Ovary (tissue), 3 donors: ENCODE data around the gene VWA5B1.

Experiments used
- POLR2A ChIP-seq: fragments of 450-650 bp; IDR thresholded peaks from one replicate; pipeline ENCODE4 v1.6.1; 2017; ENCODE audit warnings: antibody characterized with exemption, mild to moderate bottlenecking, moderate library complexity
- TF ChIP-seq, protein P1 (sequence below), 3 donors: fragments of 450-650 bp in 2 of 3; fragments of 200-600 bp in 1 of 3; IDR thresholded peaks; one replicate each; pipeline versions ENCODE4 v1.5.1 to v1.8.0; 2016 to 2022; ENCODE audit warnings: antibody characterized with exemption in 3 of 3, mild to moderate bottlenecking in 1 of 3
- donor health status: DM: no; HTN: no; CAD: no.

DNA sequence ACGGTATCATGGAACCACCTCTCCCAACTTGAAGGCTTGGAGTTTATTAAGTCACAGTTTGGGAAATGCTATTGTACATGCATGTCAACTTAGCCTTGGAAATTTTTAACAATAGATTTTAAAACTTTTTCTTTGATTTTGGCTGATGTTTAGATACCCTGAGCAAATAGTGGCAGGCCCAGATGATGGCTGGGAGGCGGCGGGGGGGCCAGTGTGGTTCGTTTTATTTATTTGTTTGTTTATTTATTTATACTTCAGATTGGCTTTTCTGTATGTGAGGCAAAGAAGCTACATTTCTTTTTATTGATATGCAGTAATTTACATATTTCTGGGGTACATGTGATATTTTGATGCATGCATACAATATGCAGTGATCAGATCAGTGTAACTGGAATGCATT, 82.0 kb downstream of the VWA5B1 start:
- TF ChIP-seq, protein P1, sequence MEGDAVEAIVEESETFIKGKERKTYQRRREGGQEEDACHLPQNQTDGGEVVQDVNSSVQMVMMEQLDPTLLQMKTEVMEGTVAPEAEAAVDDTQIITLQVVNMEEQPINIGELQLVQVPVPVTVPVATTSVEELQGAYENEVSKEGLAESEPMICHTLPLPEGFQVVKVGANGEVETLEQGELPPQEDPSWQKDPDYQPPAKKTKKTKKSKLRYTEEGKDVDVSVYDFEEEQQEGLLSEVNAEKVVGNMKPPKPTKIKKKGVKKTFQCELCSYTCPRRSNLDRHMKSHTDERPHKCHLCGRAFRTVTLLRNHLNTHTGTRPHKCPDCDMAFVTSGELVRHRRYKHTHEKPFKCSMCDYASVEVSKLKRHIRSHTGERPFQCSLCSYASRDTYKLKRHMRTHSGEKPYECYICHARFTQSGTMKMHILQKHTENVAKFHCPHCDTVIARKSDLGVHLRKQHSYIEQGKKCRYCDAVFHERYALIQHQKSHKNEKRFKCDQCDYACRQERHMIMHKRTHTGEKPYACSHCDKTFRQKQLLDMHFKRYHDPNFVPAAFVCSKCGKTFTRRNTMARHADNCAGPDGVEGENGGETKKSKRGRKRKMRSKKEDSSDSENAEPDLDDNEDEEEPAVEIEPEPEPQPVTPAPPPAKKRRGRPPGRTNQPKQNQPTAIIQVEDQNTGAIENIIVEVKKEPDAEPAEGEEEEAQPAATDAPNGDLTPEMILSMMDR (IDR thresholded peaks at IDR 0.05): no peak
- no peak for TF ChIP-seq POLR2A
